GM18519 (cell line): Measurements from ENCODE around the gene PSME2.
A peak's percentile ranks its signal among the peaks of the same experiment; 100 is the strongest.

ENCODE experiments used
- ATAC-seq: cut with Tn5 transposase; IDR thresholded peaks from one replicate; pipeline ENCODE4 v1.9.1; 2021; ENCODE audit warnings: mild to moderate bottlenecking, moderate library complexity; ENCODE audit not compliant: unreplicated experiment, low FRiP score

Gene PSME2

DNA sequence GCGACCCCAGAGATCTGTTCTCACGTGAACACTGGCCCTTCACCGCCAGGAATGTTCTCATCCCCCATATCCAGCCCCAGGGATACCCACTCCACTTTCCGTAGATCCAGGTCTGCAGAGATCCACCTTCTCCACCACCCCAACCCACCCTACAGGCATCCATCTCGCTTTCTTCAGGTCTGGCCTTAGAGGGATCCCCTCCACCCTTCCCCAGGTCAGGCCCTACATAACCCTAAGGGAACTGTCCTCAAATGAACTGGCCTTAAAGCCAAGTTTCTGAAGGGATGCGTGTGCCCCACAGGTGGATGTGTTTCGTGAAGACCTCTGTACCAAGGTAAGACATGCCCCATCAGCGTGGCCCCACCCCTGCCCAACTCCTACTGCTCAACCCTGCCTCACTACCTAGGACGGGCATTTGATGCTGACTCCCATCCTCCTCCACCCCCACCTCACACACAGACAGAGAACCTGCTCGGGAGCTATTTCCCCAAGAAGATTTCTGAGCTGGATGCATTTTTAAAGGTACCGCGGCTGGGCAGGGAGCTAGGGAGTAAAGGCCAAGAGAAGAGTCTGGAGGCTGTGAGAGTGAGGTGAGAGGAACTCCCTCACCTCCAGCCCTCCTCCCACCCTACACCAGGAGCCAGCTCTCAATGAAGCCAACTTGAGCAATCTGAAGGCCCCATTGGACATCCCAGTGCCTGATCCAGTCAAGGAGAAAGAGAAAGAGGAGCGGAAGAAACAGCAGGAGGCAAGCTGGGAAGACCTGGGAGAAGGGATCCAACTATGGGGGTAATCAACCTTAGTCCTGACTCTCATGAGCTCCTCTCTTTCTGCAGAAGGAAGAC lies 9.5 kb downstream of the PSME2 start:
- no peak for ATAC-seq

DNA sequence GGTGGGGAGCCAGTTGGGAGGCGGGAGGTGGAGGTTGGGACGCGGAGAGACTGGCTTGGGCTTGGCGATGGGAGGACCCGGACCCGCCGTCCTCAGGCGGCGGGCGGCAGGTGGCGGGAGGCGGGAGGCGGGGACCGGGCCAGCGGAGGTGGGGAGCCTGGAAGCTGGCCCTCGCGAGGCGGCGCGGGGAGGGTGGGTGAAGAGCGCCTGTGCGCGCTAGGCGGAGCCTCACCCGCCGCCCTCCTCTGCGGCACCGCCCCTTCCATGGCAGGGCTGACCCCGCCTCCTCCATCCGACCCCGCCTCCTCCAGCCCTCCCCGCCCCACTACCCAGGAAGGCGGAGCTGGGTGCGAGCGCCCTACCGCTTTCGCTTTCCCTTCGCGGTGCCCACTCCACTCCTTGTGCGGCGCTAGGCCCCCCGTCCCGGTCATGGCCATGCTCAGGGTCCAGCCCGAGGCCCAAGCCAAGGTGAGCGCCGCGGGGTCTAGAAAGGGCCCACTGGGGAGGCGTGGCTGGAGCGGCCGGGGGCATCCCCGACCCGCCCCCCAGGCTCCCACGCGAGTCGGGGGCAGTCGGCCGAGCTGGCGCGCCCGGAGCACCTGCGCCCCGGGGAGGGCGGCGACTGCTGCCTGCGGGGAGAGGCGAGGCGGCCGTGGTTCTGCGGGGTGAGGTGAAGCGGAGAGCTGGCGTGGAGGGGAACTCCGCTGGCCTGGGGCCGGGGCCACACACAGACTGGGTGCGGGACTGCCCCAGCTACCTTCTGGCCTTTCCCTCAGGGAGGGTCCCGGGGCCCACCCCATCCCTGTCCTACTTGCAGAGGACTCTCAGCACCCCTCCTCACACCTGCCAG lies 10.4 kb downstream of the PSME2 start, which contains the start of gene PSME1:
Gene PSME1 (plus strand): TSS at position 361 of the 850 bp plus-strand sequence. CDS start 69 bp downstream, at position 430.
- peak; percentile 64 for ATAC-seq

DNA sequence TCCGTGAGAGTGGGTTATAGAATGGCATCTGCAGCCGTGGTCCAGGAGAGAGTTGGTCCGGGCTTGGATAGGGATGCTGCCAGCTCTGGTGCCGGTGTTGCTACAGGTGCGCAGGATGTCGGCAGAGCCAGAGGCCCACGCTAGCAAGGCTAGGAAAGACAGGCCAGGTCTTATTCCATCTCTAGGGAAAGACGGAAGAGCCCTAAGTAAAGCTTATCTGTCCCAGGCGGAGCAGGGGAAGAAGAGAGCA lies 10.9 kb downstream of the PSME2 start:
- peak; percentile 6 for ATAC-seq

DNA sequence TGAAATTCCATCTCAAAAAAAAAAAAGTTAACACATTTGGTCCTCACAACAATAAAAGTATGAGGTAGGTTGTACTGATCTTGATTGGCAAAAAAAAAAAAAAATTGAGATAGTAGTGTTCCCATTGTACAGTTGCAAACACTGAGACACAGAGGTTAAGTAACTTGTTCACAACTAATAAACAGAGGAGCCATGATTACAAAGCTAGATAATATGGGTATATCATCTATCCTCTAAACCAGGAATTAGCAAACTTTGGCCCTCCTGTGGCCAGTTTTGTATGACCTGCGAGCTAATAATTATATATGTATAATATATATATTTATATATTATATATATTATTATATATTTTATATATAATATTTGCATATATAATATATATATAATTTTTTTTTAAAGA lies 12.7 kb downstream of the PSME2 start:
- no peak for ATAC-seq

DNA sequence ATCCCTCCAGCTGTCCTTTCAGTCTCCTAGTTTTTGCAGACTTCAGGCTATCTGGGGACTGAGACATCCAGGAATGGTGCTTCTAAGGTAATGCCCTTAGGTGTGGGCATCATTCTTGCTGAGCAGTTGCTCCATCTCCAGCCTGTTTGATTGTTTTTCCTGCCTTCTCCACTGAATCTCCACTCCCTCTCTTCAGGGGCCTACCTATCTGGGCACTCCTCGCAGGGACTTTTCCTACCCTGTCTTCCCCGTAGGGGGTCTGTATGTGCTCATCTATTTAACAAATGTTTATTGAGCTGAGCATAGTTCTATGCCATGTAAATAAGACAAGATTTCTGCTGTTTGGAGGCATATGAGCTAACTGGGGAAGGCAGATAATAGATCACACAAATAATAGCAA lies 13.4 kb downstream of the PSME2 start:
- ATAC-seq: no peak

DNA sequence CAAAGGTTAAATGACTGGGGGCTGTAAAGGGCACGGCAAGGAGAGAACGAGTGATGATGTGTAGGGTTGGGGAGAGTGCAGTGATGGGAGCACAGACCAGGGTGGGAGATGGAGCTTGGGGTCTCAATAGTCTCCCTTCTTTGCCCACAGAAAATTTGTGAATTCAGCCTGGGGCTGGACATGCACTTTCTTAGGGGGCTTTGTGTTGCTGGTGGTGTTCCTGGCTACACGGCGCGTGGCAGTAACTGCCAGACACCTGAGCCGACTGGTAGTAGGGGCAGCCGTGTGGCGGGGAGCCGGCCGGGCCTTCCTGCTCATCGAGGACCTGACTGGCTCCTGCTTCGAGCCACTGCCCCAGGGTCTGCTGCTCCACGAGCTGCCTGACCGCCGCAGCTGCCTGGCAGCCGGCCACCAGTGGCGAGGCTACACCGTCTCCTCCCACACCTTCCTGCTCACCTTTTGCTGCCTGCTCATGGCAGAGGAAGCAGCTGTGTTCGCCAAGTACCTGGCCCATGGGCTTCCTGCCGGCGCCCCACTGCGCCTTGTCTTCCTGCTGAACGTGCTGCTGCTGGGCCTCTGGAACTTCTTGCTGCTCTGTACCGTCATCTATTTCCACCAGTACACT lies 14.2 kb downstream of the PSME2 start:
- no peak for ATAC-seq

DNA sequence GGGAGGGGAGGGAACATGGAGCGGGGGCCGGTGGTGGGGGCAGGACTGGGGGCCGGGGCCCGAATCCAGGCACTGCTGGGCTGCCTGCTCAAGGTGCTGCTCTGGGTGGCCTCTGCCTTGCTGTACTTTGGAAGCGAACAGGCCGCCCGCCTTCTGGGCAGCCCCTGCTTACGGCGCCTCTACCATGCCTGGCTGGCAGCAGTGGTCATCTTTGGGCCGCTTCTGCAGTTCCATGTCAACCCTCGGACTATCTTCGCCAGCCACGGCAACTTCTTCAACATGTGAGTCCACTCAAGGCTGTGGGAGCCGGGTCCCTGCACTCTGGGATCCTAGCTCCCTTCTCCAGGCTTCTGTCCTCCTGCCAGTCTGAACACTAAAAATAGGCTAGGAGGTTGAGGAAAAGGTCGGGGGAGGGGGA lies 14.9 kb downstream of the PSME2 start:
- no peak for ATAC-seq

DNA sequence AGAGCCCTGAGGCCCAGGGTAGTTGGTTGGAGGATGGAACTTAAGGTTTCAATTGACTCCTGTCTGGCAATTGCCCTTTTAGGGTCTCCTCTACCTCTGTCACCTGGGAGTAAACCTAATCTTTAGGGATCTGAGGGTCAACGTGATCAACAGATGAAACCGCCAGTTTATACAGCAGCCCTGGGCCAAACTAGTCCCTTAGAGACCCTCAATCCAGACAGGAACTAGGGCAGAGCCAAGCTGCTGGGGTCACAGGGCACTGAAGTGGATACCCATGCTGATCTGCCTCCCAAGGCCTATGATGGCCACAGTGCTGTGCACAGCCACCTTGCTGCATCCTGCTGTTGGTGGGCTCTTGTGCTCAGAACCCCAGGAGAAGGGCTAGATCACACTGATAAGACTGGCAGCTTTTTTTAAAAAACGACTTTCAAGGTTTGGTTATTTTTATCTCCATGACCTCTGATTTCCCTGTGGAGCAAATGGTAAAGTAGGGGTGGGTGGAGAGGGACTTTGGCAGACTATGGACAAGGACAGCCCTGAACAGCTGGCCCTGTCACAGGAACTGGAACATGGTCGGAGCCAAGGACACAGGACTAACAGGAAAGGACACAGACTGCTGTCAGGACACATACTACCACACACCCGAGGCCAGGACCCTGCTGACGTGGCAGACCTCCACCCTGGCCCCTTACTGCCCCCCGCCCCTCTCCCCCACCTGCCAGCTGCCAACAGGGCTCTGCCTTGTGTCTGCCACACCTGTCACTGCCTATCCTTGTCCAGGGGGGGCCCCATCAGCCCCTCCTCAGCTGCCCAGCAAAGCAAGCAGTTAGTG lies 15.5 kb downstream of the PSME2 start:
- no peak for ATAC-seq

DNA sequence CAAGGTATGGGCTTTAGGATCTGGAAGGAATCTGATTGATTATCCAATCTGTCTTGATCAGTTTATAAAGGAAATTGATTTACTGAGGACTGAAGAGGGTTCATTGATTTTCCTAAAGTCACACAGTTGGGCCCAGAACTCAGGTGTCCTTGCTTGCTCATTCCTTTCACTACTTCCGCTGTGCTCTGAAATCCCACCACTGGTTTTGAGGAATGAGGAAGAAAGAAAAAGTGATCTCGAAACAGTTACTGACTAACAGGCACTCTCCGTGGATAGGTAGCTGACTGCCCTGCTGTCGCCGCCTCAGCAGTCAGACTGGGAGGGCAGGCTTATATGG lies 16.1 kb downstream of the PSME2 start, which contains the start of gene FITM1:
Gene FITM1 (plus strand): TSS at position 280 of the 337 bp plus-strand sequence. CDS start 905 bp downstream, outside the sequence.
- ATAC-seq: no peak

DNA sequence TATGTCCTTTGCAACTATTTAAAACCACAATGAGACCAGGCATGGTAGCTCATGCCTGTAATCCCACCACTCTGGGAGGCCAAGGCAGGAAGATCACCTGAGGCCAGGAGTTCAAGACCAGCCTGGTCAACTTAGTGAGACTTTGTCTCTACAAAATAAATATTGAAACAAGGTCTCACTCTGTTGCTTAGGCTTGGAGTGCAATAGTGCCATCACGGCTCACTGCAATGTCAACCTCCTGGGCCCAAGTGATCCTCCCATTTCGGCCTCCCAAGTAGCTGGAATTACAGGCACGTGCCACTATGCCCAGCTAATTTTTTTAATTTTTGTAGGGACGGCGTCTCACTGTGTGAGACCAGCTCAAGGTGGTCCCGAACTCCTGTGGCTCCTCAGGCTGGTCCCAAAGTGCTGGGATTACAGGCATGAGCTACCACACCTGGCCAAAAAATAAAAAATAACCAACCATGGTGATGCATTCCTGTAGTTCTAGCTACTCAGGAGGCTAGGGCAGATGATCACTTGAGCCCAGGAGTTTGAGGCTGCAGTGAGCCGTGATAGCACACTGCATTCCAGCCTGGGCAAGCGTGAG lies 16.9 kb downstream of the PSME2 start:
- ATAC-seq: no peak

DNA sequence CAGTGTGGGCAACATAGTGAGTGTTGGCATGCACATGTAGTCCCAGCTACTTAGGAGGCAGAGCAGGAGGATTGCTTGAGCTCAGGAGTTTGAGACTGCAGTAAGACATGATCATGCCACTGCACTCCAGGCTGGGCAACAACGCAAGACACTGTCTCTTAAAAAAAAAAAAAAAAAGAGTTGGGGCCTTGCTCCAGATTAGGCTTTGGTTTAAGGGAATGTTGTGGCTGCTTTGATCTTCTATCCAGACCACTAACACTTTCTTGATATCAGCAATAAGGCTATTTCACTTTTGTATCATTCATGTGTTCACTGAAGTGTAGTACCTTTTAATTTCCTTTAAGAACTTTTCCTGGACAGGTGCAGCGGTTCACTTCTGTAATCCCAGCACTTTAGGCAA lies 18.7 kb downstream of the PSME2 start:
- ATAC-seq: no peak

DNA sequence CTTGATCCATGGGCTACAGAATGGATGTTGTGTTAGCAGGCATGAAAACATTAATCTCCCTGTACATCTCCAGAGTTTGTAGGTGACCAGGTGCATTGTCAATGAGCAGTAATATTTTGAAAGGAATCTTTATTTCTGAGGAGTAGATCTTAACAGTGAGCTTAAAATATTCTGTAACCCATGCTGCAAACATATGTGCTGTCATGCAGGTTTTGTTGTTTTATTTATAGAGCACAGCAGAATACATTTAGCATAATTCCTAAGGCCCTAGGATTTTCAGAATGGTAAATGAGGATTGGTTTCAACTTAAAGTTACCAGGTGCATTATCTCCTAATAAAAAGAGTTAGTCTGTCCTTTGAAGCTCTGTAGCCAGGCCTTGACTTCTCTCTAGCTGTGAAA lies 19.5 kb downstream of the PSME2 start:
- no peak for ATAC-seq

DNA sequence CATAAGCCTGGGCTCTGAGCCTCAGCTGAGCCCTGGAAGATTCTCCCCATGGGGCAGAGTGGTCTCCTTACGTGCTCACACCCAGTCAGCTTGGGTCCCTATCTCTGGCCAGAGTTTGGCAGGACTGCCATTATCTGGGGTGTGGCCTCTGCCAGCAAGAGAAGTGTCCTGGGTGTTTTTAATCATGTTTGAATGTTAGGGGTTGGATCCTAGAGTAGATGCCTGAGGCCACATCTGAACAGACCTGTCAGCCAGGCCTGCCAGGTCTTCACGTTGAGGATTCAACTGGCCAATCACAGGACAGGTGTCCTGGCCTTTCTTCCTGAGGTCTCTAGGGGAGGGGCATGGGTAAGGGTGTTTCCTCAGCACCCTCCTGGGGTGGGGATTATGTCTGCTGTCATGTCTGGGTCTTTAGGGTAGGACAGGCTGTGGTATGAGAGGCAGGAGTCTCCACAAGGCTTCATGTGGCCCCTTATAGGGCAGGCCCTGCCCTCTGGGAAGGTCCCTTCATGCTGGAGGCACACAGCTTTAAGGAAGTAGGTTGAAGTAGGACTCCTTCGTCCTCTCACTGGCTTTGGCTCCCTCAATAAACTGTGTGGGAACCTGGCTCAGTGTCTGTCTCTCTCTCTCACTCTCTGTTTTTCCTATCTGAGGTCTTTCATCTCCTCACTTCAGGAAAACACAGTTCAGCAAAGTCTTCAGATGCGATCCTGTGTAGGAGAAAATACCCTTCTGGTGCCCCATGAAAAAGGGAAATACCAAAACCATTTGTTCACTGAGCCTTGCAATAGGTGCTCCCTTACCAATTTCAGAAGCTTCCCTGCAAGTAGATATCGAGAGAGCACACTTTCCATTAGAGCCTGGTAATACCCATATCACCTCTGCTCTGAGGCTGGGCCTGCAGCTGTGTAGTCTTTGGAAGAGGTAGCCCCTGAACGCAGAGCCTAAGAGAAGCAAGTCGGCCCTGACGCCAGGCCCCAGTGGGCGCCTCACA lies 22.7 kb downstream of the PSME2 start:
- ATAC-seq: no peak

DNA sequence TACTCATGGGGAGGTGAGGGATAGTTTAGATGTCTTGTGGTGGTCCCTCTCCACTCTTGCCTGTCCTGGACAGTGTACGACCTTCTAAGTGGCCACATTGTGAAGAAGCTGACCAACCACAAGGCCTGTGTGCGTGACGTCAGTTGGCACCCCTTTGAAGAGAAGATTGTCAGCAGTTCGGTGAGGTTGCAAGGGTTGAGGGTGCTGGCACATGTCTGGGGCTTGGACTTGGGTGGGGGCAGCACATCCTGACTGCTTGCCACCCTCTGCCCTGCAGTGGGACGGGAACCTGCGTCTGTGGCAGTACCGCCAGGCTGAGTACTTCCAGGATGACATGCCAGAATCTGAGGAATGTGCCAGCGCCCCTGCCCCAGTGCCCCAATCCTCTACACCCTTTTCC lies 23.5 kb downstream of the PSME2 start:
- ATAC-seq: no peak

DNA sequence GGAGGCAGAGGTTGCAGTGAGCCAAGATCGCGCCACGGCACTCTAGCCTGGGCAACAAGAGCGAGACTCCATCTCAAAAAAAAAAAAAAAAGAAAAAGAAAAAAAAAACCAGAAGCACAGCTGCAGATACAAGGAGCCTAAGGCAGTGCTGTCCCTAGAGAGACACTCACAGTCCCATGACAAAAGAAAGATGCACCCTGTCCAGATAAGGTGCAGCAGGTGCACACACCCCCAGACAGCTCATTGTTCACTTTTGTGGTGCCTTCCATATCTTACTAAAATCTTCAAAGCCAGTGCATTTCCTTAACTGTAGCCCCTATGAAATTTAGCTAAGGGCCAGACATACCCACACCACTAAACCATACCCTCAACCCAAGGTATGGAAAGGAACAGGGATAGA lies 24.0 kb downstream of the PSME2 start:
- ATAC-seq: no peak

DNA sequence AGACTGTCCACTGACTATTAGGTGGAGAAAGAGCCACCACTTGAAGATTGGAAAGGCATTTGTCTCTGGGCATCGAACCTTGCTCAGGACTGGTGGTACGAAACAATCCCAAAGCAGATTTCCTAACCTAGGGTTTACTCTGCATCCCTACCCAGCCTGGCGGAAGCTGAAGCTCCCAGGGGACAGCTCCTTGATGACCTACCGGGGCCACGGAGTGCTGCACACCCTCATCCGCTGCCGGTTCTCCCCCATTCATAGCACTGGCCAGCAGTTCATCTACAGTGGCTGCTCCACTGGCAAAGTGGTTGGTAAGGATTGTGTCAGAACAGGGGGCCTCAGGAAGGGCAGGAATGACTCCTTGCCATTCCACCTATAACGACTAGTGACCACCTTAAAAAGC lies 25.2 kb downstream of the PSME2 start:
- no peak for ATAC-seq

DNA sequence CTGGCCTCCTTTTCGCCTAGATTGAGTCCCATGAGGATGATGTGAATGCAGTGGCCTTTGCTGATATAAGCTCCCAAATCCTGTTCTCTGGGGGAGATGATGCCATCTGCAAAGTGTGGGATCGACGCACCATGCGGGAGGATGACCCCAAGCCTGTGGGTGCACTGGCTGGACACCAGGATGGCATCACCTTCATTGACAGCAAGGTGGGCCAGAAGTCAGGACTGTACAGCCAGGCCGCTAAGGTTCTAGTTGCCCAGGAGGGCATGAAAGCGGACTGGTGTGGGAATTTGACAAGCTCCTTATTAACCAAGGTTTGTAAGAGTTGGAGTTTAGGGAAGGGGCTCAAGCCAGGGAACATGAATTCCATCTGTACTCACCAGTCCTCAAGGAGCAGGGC lies 26.7 kb downstream of the PSME2 start:
- ATAC-seq: no peak

DNA sequence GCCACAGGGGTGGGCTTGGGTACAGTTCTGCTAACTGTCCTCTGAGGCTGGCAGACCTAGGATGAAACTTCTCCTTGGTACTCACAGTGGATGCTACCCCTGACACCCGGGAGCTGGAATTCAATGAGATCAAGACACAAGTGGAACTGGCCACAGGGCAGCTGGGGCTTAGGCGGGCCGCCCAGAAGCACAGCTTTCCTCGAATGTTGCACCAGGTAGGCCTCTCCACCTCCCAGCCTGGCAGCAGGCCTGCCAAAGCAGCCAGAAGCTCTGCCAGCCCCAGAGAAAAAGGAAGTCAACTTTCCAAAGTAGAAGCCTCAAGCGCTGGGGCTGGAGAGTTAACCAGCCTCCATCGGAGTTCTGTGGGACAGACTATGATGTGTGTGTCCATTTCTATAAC lies 29.2 kb downstream of the PSME2 start:
- ATAC-seq: no peak
